Measurements from ENCODE around the gene AMIGO3.

AMIGO3 gene

DNA sequence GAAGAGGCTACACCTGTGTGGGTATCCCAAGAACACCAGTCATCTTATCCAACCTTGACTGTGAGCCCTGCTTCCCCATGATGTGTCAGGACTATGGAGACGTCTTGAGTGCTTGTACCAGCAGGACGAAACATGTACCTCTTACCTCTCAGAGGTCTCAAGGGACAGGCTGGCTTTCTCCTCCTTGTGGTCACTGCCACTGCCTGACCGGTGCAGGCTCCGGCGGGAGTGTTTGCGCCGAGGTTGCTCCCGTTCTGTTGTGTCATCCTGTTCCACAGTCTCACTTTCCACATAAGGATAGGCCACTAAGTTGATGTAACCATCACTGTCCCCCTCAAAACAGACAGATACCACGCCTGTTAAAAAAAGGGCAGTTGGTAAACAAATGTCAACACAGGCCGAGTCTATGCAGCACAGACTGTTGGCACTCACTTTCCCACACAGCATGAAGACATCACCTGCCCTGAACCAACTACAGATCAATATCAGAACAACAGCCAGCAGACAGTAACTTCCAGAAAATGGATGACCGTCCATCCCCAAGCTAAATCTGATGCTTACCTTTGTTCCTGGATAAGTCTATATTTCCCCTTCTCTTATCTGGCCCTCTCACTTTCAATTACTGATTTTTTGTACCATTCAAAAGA lies 18.7 kb upstream of the AMIGO3 start:
- no peak for DNase-seq (ENCODE audit: low spot score)
- no peak for TF ChIP-seq CTCF (IDR thresholded peaks at IDR 0.05; ENCODE audit: borderline replicate concordance, control extremely low read depth, extremely low read depth, insufficient read depth, missing control alignments)
- in situ Hi-C loops (cut with MboI; ENCODE audit: low sequenced_read_pairs, unreplicated experiment) = no loop called here

- in situ Hi-C loops (cut with MboI; ENCODE audit: low sequenced_read_pairs, unreplicated experiment) = no loop called here
- no peak for DNase-seq (ENCODE audit: low spot score)
- TF ChIP-seq CTCF (IDR thresholded peaks at IDR 0.05; ENCODE audit: borderline replicate concordance, control extremely low read depth, extremely low read depth, insufficient read depth, missing control alignments) = no peak
Measured at GRCh38 chr3:49734752-49735151, 15.3 kb upstream of the AMIGO3 start.

- no peak for TF ChIP-seq CTCF (IDR thresholded peaks at IDR 0.05; ENCODE audit: borderline replicate concordance, control extremely low read depth, extremely low read depth, insufficient read depth, missing control alignments)
- no peak for DNase-seq (ENCODE audit: low spot score)
- in situ Hi-C loops (cut with MboI; ENCODE audit: low sequenced_read_pairs, unreplicated experiment) = no loop called here
Measured at GRCh38 chr3:49733551-49733950, 14.1 kb upstream of the AMIGO3 start.

DNA sequence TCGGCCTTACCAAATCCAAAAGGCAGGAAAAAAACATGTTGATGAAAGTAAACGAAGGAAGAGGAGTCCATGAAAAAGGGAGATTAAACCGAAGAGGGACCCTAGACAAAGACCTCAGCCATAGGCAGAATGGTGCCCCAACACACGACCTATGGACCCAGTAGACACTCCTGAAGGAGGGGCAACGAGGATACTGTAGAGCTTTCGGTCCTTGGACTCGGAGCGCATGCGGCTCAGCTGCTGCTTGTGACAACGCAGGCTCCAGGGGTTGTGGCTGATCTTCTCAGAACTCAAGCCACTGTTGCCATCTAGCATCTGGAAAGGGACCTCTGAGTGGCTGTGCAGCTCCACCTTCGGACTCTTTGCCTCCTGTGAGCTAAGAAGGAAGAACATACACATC lies 13.1 kb upstream of the AMIGO3 start:
- in situ Hi-C loops (cut with MboI; ENCODE audit: low sequenced_read_pairs, unreplicated experiment) = no loop called here
- no peak for DNase-seq (ENCODE audit: low spot score)
- TF ChIP-seq CTCF (IDR thresholded peaks at IDR 0.05; ENCODE audit: borderline replicate concordance, control extremely low read depth, extremely low read depth, insufficient read depth, missing control alignments) = no peak

GRCh38 chr3:49729966-49730609 lies 10.6 kb upstream of the AMIGO3 start:
- no peak for TF ChIP-seq CTCF (IDR thresholded peaks at IDR 0.05; ENCODE audit: borderline replicate concordance, control extremely low read depth, extremely low read depth, insufficient read depth, missing control alignments)
- DNase-seq (ENCODE audit: low spot score) = no peak
- in situ Hi-C loops (cut with MboI; ENCODE audit: low sequenced_read_pairs, unreplicated experiment) = no loop called here

DNA sequence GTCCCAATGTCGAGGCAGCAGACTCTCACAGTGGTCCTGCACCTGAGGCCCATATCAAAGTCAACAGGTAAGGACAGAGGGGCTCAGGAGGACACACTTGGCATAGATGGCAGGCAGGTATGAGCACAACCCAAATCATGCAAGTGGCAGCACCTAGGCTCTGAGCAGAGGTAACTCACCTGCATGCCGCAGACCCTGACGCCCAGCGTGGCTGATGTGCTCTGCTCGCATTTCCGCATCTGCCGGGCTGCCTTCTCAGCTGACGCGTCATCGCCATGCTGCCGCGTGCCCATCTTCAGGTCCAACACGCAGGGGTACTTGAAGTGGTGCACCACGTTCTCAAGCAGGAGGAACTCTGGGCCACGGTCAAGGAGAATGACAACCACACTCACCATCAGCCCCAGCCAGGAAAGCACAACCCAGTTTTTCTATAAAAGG lies 8.5 kb upstream of the AMIGO3 start:
- no peak for DNase-seq (ENCODE audit: low spot score)
- no peak for TF ChIP-seq CTCF (IDR thresholded peaks at IDR 0.05; ENCODE audit: borderline replicate concordance, control extremely low read depth, extremely low read depth, insufficient read depth, missing control alignments)
- in situ Hi-C loops (cut with MboI; ENCODE audit: low sequenced_read_pairs, unreplicated experiment) = no loop called here
